Muscle layer of colon (tissue), 2 donors: ENCODE data around the gene ABHD14A.

Experiments used
- H3K27ac ChIP-seq: one replicate; pipeline ENCODE4 v1.7.0; 2013; ENCODE audit warnings: low read depth, mild to moderate bottlenecking, low read length, moderate library complexity
- H3K27me3 ChIP-seq, 2 donors: one replicate each; pipeline ENCODE4 v1.7.0; 2013; ENCODE audit warnings: low read length in 2 of 2, mild to moderate bottlenecking in 2 of 2; ENCODE audit not compliant: insufficient read depth in 2 of 2, control insufficient read depth in 1 of 2
- H3K36me3 ChIP-seq: one replicate; pipeline ENCODE4 v1.7.0; 2013; ENCODE audit warnings: mild to moderate bottlenecking, low read length; ENCODE audit not compliant: insufficient read depth
- H3K4me1 ChIP-seq: one replicate; pipeline ENCODE4 v1.7.0; 2013; ENCODE audit warnings: mild to moderate bottlenecking, low read length; ENCODE audit not compliant: insufficient read depth
- H3K4me3 ChIP-seq, 2 donors: one replicate each; pipeline ENCODE4 v1.7.0; 2013; ENCODE audit warnings: low read length in 2 of 2, low read depth in 1 of 2, mild to moderate bottlenecking in 1 of 2, moderate library complexity in 1 of 2
- H3K9ac ChIP-seq: one replicate; pipeline ENCODE4 v1.7.0; 2013; ENCODE audit warnings: low read length
- H3K9me3 ChIP-seq: one replicate; pipeline ENCODE4 v1.7.0; 2013; ENCODE audit warnings: mild to moderate bottlenecking, low read length
- donor health status: abdominal sarcoma.
- donor health status: Adenocarcinoma of cecum.

Gene ABHD14A

GRCh38 chr3:51970606-51971300, 4.1 kb upstream of the ABHD14A start:
- H3K36me3 ChIP-seq = peaks cover 8% of the 10 kb centered on the region
- peaks cover 27% of the 10 kb centered on the region for H3K4me1 ChIP-seq
- H3K9me3 ChIP-seq = no peaks in the 10 kb centered on the region
- H3K27me3 ChIP-seq = no peaks in the 10 kb centered on the region
- H3K4me3 ChIP-seq = no peak overlapping the region
- H3K27ac ChIP-seq = no peak overlapping the region
- H3K9ac ChIP-seq = no peak overlapping the region

GRCh38 chr3:51971350-51971749, 3.5 kb upstream of the ABHD14A start:
- Histone ChIP-seq H3K27ac (no peak overlapping the region), H3K36me3 (peaks cover 8% of the 10 kb centered on the region), H3K4me1 (peaks cover 22% of the 10 kb centered on the region), H3K9ac (no peak overlapping the region), H3K9me3 (no peaks in the 10 kb centered on the region), H3K4me3 (no peak overlapping the region), H3K27me3 (no peaks in the 10 kb centered on the region)

GRCh38 chr3:51974277-51974962, 444 bp upstream of the ABHD14A start:
- H3K9ac ChIP-seq = peak overlapping the region; percentile 61
- peaks cover 8% of the 10 kb centered on the region for H3K36me3 ChIP-seq
- peak overlapping the region; percentile 78 for H3K27ac ChIP-seq
- peaks cover 13% of the 10 kb centered on the region for H3K4me1 ChIP-seq
- peak overlapping the region; percentile 63 to 79 for H3K4me3 ChIP-seq
- H3K9me3 ChIP-seq = no peaks in the 10 kb centered on the region
- no peaks in the 10 kb centered on the region for H3K27me3 ChIP-seq

DNA sequence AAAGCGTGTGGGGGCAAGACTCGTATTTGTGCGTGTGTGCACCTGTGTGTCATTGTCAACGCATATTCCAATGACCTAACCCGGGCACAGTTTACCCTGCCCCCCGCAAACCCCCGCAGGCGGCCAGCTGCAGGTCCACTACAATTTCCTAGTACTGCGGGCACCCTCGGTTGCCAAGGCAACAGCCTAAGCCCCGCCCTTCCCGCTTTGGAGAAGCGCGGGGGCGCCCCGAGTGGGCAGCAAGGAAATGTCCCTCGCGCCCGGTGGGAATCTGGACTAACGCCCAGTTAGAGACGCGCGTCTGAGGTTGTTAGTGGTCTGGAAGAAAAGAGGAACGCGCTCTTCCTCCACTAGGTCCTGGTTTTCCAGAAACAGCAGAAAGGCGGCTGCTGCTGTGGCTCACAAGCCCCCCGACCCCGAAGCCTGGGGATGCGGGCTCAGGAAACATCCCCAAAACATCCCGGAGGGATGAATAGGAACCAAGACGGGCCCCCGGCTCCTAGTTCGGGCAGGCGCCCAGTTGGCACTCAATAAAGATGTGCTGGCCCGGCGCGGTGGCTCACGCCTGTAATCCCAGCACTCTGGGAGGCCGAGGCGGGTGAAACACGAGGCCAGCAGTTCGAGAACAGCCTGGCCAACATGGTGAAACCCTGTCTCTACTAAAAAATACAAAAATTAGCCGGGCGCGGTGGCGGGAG, 1.1 kb downstream of the ABHD14A start:
- H3K36me3 ChIP-seq = peaks cover 11% of the 10 kb centered on the region
- no peak overlapping the region for H3K9ac ChIP-seq
- peak overlapping the region; percentile 63 to 79 for H3K4me3 ChIP-seq
- peaks cover 13% of the 10 kb centered on the region for H3K4me1 ChIP-seq
- H3K27ac ChIP-seq = peak overlapping the region; percentile 78
- no peaks in the 10 kb centered on the region for H3K27me3 ChIP-seq
- no peaks in the 10 kb centered on the region for H3K9me3 ChIP-seq

- H3K9me3 ChIP-seq = no peaks in the 10 kb centered on the region
- no peak overlapping the region for H3K4me3 ChIP-seq
- no peak overlapping the region for H3K27ac ChIP-seq
- H3K9ac ChIP-seq = no peak overlapping the region
- no peaks in the 10 kb centered on the region for H3K27me3 ChIP-seq
- H3K4me1 ChIP-seq = peaks cover 20% of the 10 kb centered on the region
- peaks cover 5% of the 10 kb centered on the region for H3K36me3 ChIP-seq
These were observed 2.7 kb downstream of the ABHD14A start for GRCh38 chr3:51977446-51978142.

DNA sequence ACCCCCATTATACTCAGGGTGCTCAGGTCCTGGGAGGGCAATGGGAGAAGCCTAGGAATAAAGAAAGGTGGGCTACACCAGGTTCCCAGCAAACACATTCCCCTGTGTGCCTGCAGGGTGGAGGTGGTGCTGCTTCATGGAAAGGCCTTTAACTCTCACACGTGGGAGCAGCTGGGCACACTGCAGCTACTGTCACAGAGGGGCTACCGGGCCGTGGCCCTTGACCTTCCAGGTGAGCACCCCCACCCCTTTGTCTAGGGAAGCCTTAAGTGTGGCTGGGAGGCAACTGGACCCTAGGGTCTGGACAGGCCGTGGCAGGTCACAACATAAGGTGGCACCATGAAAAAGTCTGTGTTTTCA, 3.3 kb downstream of the ABHD14A start:
- Histone ChIP-seq H3K27me3 (no peaks in the 10 kb centered on the region), H3K36me3 (peaks cover 5% of the 10 kb centered on the region), H3K9ac (no peak overlapping the region), H3K27ac (no peak overlapping the region), H3K9me3 (no peaks in the 10 kb centered on the region), H3K4me3 (no peak overlapping the region), H3K4me1 (peaks cover 23% of the 10 kb centered on the region)

- peaks cover 25% of the 10 kb centered on the region for H3K4me1 ChIP-seq
- H3K36me3 ChIP-seq = peaks cover 5% of the 10 kb centered on the region
- no peak overlapping the region for H3K4me3 ChIP-seq
- H3K9me3 ChIP-seq = no peaks in the 10 kb centered on the region
- no peak overlapping the region for H3K9ac ChIP-seq
- no peaks in the 10 kb centered on the region for H3K27me3 ChIP-seq
- no peak overlapping the region for H3K27ac ChIP-seq
These were observed 5.4 kb downstream of the ABHD14A start for GRCh38 chr3:51980253-51980652.

GRCh38 chr3:51982352-51982837, 7.5 kb downstream of the ABHD14A start:
- Histone ChIP-seq H3K9me3 (no peaks in the 10 kb centered on the region), H3K9ac (peak overlapping the region; percentile 70), H3K27me3 (no peaks in the 10 kb centered on the region), H3K4me1 (peaks cover 20% of the 10 kb centered on the region), H3K36me3 (peaks cover 5% of the 10 kb centered on the region), H3K27ac (peak overlapping the region; percentile 89), H3K4me3 (peak overlapping the region; percentile 47 to 92)

DNA sequence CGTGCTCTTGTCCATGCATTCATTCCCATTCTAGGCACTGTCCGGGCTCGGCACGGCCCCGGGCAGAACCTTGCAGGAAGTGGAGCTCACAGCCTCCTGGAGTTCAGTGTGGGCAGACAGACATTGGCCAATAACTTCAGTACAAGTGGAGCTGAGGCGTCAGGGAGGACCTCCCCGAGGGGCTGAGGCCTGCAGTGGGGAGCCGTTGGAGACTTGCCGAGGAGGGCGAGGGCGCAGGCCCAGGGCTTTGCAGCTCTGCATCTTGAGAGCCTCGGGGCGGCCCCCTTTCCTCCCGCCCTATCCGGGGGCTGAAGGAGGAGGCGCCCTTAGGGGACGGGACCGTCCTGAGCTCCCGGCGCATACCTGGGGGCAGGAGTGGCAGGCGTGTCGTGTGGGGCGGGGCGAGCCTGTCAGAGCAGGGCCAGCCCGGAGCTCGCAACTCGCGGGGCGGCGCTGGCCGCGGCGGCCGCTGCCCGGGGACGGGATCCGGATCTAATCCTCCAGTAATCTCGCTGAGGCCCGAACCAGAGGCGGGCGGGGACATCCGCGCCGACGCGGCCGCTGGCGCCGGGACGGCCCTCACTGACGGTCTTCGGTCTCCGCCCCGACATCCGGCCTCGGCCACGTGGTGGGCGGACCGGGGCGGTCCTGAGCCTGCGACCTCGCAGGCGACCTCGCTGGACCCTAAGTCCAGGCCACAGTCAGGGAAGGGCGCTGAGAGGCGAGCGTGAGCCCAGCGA, 8.1 kb downstream of the ABHD14A start, which contains the start of gene ACY1:
Gene ACY1, plus strand, starts transcription at position 698 of the 740 bp plus-strand sequence. CDS start 530 bp downstream, outside the sequence.
- Histone ChIP-seq H3K9ac (peak within 1 kb of the TSS; percentile 70), H3K4me1 (peaks cover 20% of the 10 kb centered on the region), H3K27me3 (no peaks in the 10 kb centered on the region), H3K36me3 (peaks cover 5% of the 10 kb centered on the region), H3K27ac (peak within 1 kb of the TSS; percentile 89), H3K4me3 (peak within 1 kb of the TSS; percentile 47 to 92), H3K9me3 (no peaks in the 10 kb centered on the region)

GRCh38 chr3:51983578-51984268, 8.9 kb downstream of the ABHD14A start:
- Histone ChIP-seq H3K4me3 (peak overlapping the region; percentile 47 to 92), H3K27ac (peak overlapping the region; percentile 89), H3K36me3 (peaks cover 5% of the 10 kb centered on the region), H3K27me3 (no peaks in the 10 kb centered on the region), H3K9ac (peak overlapping the region; percentile 70), H3K9me3 (no peaks in the 10 kb centered on the region), H3K4me1 (peaks cover 20% of the 10 kb centered on the region)
